ENCODE results near the gene GRAMD1B. TPM values are rescaled to one million over a fixed set of nuclear protein-coding genes. Genes with fewer than 3 reads are reported as not detected.

The GRAMD1B gene
- total RNA-seq, 4 donors from 2014 or later: 1.8 to 4.0 (median 3.0) TPM

DNA sequence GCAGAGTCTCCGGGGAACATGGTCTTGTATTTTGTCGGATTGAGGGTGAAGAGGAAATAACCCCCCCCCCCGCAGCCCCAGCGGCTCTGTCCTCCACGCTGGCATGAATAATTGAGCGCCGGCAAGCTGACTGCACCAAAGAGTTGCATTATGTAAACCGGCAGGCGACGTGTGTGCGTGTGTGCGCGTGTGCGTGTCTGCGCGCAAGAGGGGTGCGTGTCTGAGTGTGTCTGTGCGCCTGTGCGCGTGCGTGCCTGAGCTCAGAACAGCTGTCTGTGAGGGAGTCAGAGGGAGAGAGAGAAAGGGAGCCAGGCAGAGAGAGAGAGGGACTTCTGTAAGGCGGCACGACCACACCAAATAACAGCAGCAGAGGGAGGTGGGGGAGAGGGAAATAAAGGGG, 129.9 kb downstream of the GRAMD1B start:
- Histone ChIP-seq H3K9me3 (no peaks in the 10 kb centered on the region), H3K36me3 (no peaks in the 10 kb centered on the region), H3K4me3 (peak overlapping the region; percentile 0 to 45), H3K27ac (peak overlapping the region in 2 of 4 donors; percentile 53 to 66), H3K27me3 (peaks cover 14% of the 10 kb centered on the region), H3K4me1 (peaks cover 0 to 33% (median 0%) of the 10 kb centered on the region in 3 donors)
- peak; percentile 57 for ATAC-seq
- no peak for TF ChIP-seq EP300 (IDR thresholded peaks at IDR 0.05)
- no peak for TF ChIP-seq POLR2AphosphoS5 (IDR thresholded peaks at IDR 0.05)
- no peak for TF ChIP-seq POLR2A (IDR thresholded peaks at IDR 0.05)
- TF ChIP-seq, protein P1, sequence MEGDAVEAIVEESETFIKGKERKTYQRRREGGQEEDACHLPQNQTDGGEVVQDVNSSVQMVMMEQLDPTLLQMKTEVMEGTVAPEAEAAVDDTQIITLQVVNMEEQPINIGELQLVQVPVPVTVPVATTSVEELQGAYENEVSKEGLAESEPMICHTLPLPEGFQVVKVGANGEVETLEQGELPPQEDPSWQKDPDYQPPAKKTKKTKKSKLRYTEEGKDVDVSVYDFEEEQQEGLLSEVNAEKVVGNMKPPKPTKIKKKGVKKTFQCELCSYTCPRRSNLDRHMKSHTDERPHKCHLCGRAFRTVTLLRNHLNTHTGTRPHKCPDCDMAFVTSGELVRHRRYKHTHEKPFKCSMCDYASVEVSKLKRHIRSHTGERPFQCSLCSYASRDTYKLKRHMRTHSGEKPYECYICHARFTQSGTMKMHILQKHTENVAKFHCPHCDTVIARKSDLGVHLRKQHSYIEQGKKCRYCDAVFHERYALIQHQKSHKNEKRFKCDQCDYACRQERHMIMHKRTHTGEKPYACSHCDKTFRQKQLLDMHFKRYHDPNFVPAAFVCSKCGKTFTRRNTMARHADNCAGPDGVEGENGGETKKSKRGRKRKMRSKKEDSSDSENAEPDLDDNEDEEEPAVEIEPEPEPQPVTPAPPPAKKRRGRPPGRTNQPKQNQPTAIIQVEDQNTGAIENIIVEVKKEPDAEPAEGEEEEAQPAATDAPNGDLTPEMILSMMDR (IDR thresholded peaks at IDR 0.05): no peak
- 0 to 3% methylated on average over 4 to 6 of the region's 23 CpGs for WGBS, 2 donors (ENCODE audit: low coverage in 1 of 2)

DNA sequence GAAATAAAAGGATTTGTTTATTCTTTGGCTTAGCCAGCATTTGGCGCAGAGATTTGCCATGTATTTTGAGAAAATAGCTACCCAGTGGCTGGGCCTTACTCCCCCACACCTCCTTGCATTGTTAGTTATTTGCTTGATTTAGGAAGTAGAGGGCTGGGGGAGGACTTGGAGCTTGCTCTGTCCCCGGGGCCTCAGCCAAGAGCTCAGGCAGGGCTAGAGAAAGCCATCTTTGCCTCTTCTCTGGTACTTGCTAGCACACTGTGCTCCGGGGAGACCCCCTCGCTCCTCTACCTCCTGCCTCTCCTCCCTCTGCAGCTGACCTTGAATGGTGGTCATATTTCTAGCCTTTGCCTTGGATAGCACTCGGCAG, 131.3 kb downstream of the GRAMD1B start:
- H3K27me3 ChIP-seq: peaks cover 4% of the 10 kb centered on the region
- WGBS, 2 donors (ENCODE audit: low coverage in 1 of 2): 59 to 100% methylated on average over 1 to 2 of the region's 5 CpGs
- H3K9me3 ChIP-seq: no peaks in the 10 kb centered on the region
- peak overlapping the region in 1 of 4 donors; percentile 9 for H3K27ac ChIP-seq
- H3K36me3 ChIP-seq: no peaks in the 10 kb centered on the region
- no peak for ATAC-seq
- no peak for TF ChIP-seq POLR2A (IDR thresholded peaks at IDR 0.05)
- TF ChIP-seq, protein P1 (IDR thresholded peaks at IDR 0.05): no peak
- TF ChIP-seq POLR2AphosphoS5 (IDR thresholded peaks at IDR 0.05): no peak
- no peak for TF ChIP-seq EP300 (IDR thresholded peaks at IDR 0.05)
- peaks cover 0 to 33% (median 0%) of the 10 kb centered on the region in 3 donors for H3K4me1 ChIP-seq
- H3K4me3 ChIP-seq: no peak overlapping the region

DNA sequence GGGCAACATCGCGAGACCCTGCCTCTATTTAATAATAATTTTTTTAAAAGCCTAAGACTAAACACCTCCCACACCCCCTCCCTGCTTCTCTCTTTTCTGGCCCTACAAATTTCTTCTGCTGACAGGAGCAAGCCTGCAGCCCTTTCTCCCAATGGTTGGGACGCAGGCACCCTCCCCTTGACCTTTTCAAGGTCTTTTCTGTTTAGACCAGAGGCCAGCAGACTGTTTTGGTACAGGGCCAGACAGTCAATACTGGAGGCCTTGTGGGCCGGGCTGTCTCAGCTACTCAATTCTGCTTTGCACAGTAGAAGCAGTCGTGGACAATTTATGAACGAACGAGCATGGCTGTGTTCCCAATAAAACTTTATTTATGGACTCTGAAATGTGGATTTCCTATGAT, 132.1 kb downstream of the GRAMD1B start:
- Histone ChIP-seq H3K27me3 (no peaks in the 10 kb centered on the region), H3K4me3 (no peak overlapping the region), H3K27ac (no peak overlapping the region), H3K9me3 (no peaks in the 10 kb centered on the region), H3K36me3 (no peaks in the 10 kb centered on the region), H3K4me1 (peaks cover 0 to 33% (median 0%) of the 10 kb centered on the region in 3 donors)
- TF ChIP-seq POLR2A (IDR thresholded peaks at IDR 0.05) (no peak), POLR2AphosphoS5 (IDR thresholded peaks at IDR 0.05) (no peak), EP300 (IDR thresholded peaks at IDR 0.05) (no peak)
- TF ChIP-seq, protein P1 (IDR thresholded peaks at IDR 0.05): no peak
- no peak for ATAC-seq
- WGBS, 2 donors (ENCODE audit: low coverage in 1 of 2): 60 to 63% methylated on average over 7 of the region's 7 CpGs

DNA sequence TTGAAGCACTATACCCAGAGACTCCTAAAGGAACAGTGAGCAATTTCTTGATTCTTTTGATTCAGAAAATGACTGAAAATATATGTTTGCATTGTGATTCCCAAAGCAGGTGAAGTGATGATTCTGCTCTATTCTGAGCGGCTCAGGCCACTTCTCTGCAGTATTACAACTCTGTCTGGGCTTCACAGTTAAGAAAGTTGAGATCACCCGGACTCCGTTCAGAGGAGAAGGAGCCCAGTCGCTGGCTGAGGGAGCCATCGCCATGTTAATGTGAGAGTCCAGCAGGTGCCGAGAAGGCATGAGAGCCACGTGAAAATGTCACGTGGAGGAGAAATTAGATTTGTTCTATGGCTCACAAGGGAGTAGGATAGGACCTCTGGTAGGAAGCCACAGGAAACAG, 132.8 kb downstream of the GRAMD1B start:
- H3K27ac ChIP-seq: no peak overlapping the region
- H3K36me3 ChIP-seq: no peaks in the 10 kb centered on the region
- H3K27me3 ChIP-seq: no peaks in the 10 kb centered on the region
- 81 to 100% methylated on average over 2 to 8 of the region's 8 CpGs for WGBS, 2 donors (ENCODE audit: low coverage in 1 of 2)
- TF ChIP-seq POLR2AphosphoS5 (IDR thresholded peaks at IDR 0.05) (no peak), EP300 (IDR thresholded peaks at IDR 0.05) (no peak), POLR2A (IDR thresholded peaks at IDR 0.05) (no peak)
- TF ChIP-seq, protein P1 (IDR thresholded peaks at IDR 0.05): no peak
- ATAC-seq: no peak
- H3K4me3 ChIP-seq: no peak overlapping the region
- peaks cover 0 to 33% (median 0%) of the 10 kb centered on the region in 3 donors for H3K4me1 ChIP-seq
- H3K9me3 ChIP-seq: no peaks in the 10 kb centered on the region

DNA sequence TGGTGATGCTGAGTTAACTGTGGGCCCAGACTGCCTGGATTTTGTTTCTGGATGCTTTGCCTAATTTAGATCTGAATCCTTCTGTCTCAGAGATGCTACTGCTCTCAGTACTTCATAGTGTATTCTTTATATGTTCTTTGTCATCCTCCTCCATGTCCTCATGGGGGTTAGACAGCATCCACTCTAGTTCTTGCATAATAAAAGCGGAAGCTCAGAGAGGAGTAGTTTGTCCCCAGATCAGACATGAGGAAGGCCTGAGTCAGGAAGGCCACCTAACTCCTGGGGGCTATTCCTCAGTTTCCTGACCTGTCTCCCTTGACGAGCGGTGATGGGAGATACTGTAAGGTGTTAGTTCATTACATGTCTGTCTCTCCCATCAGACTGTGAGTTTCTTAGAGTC, 134.2 kb downstream of the GRAMD1B start:
- H3K27me3 ChIP-seq: no peaks in the 10 kb centered on the region
- H3K9me3 ChIP-seq: no peaks in the 10 kb centered on the region
- H3K4me1 ChIP-seq: peaks cover 0 to 33% (median 0%) of the 10 kb centered on the region in 3 donors
- no peak overlapping the region for H3K27ac ChIP-seq
- no peak overlapping the region for H3K4me3 ChIP-seq
- H3K36me3 ChIP-seq: no peaks in the 10 kb centered on the region
- ATAC-seq: no peak
- WGBS, 2 donors (ENCODE audit: low coverage in 1 of 2): 100% methylated on average over 1 to 3 of the region's 3 CpGs
- no peak for TF ChIP-seq EP300 (IDR thresholded peaks at IDR 0.05)
- TF ChIP-seq POLR2AphosphoS5 (IDR thresholded peaks at IDR 0.05): no peak
- no peak for TF ChIP-seq POLR2A (IDR thresholded peaks at IDR 0.05)
- TF ChIP-seq, protein P1 (IDR thresholded peaks at IDR 0.05): no peak
